Aorta (tissue), 5 donors: Measurements from ENCODE around the gene PFKP. TPM values are rescaled to one million over a fixed set of nuclear protein-coding genes. Genes with fewer than 3 reads are reported as not detected.

Experiments used
- ATAC-seq: fragments of 200-7000 bp; cut with Tn5 transposase; one replicate; pipeline ENCODE4 v1.9.1; 2022; ENCODE audit warnings: moderate library complexity; ENCODE audit not compliant: low FRiP score
- DNase-seq, 2 donors: peaks; one replicate each; pipeline ENCODE4 v3.0.0-alpha.2; 2020
- H3K27ac ChIP-seq, 2 donors: one replicate each; pipeline ENCODE4 v1.5.1; 2013; ENCODE audit warnings: low read length in 2 of 2, mild to moderate bottlenecking in 2 of 2, moderate library complexity in 2 of 2, control low read depth in 1 of 2, inconsistent platforms in 1 of 2, low read depth in 1 of 2
- H3K27me3 ChIP-seq, 2 donors: one replicate each; pipeline ENCODE4 v1.6.1; 2013; ENCODE audit warnings: control low read depth in 1 of 2, low read length in 1 of 2, mild to moderate bottlenecking in 1 of 2, moderate library complexity in 1 of 2; ENCODE audit not compliant: insufficient read depth in 2 of 2, control insufficient read depth in 1 of 2
- H3K36me3 ChIP-seq, 2 donors: one replicate each; pipeline ENCODE4 v1.6.1; 2013; ENCODE audit warnings: control low read depth in 1 of 2, low read length in 1 of 2, mild to moderate bottlenecking in 1 of 2; ENCODE audit not compliant: insufficient read depth in 2 of 2, control insufficient read depth in 1 of 2
- H3K4me1 ChIP-seq, 2 donors: one replicate each; pipeline ENCODE4 v1.6.1; 2013; ENCODE audit warnings: low read length in 2 of 2, control low read depth in 1 of 2, mild to moderate bottlenecking in 1 of 2, moderate library complexity in 1 of 2; ENCODE audit not compliant: insufficient read depth in 2 of 2, control insufficient read depth in 1 of 2
- H3K4me3 ChIP-seq, 2 donors: one replicate each; pipeline ENCODE4 v1.5.1; 2013; ENCODE audit warnings: low read length in 2 of 2, control low read depth in 1 of 2, mild to moderate bottlenecking in 1 of 2
- H3K9me3 ChIP-seq: one replicate; pipeline ENCODE4 v1.6.1; 2013; ENCODE audit warnings: mild to moderate bottlenecking, low read length; ENCODE audit not compliant: control insufficient read depth
- WGBS, 2 donors: extraction: QIAGEN DNeasy Blood & Tissue Kit; methylation state at CpG; one replicate each; pipeline ENCODE4 v1.1.7; 2013; 5-methylcytosine and 5-hydroxymethylcytosine counted together
- intact Hi-C, 2 donors: fragments of 100-400 bp; cut with DNase I; formaldehyde crosslinking; loops; one replicate each; pipeline versions ENCODE4 v1.14.2 to v1.15.0; 2022
- polyA plus RNA-seq, 2 donors: library from polyadenylated mRNA; stranded (reverse); fragments of 200-250 nt; gene quantifications; one replicate each; pipeline ENCODE4 v1.2.3, GENCODE V29; 2013
- total RNA-seq, 2 donors: library from RNA; stranded (reverse); fragmentation: NEBNext Ultra II Directional; extraction: Animal tissue kit (Norgen Biotek cat#: 25700); gene quantifications; one replicate each; pipeline ENCODE4 v1.2.1, GENCODE V29; 2021
- donor health status: healthy with polysubstance abuse.
- donor health status: Bipolar disorder and iron deficiency.
- donor health status: DM: no; HTN: no; CAD: no.
- donor health status: DM: no; HTN: no; CAD: no.
- donor health status: DM: yes; HTN: yes; CAD: no.

Gene PFKP
- total and polyA plus RNA-seq, 4 donors = 40.3 to 167 (median 119) TPM

DNA sequence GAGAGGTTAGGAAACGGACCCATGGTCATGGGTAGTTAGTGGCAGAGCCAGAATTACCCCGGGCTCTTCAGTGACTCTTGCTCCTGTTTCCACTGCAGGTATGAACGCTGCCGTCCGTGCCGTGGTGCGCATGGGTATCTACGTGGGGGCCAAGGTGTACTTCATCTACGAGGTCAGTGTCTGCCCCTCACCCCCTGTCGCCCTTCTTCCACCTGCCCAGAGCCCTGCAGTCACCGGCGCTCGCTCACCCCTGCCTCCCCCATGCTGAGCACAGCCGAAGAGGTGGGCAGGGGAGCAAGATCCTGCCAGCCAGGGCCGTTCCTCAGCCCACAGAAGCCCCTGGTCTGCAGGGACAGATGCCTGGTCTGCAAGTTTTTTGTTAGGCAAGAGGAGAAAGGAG is 14.9 kb downstream of the PFKP start:
- no peaks in the 10 kb centered on the region for H3K36me3 ChIP-seq
- no peak for DNase-seq
- no peaks in the 10 kb centered on the region for H3K27me3 ChIP-seq
- H3K9me3 ChIP-seq = no peaks in the 10 kb centered on the region
- ATAC-seq = no peak
- H3K4me1 ChIP-seq = no peaks in the 10 kb centered on the region
- no peak overlapping the region for H3K27ac ChIP-seq
- intact Hi-C loops = no loop called here
- no peak overlapping the region for H3K4me3 ChIP-seq
- 90 to 94% methylated on average over 15 of the region's 15 CpGs for WGBS, 2 donors

DNA sequence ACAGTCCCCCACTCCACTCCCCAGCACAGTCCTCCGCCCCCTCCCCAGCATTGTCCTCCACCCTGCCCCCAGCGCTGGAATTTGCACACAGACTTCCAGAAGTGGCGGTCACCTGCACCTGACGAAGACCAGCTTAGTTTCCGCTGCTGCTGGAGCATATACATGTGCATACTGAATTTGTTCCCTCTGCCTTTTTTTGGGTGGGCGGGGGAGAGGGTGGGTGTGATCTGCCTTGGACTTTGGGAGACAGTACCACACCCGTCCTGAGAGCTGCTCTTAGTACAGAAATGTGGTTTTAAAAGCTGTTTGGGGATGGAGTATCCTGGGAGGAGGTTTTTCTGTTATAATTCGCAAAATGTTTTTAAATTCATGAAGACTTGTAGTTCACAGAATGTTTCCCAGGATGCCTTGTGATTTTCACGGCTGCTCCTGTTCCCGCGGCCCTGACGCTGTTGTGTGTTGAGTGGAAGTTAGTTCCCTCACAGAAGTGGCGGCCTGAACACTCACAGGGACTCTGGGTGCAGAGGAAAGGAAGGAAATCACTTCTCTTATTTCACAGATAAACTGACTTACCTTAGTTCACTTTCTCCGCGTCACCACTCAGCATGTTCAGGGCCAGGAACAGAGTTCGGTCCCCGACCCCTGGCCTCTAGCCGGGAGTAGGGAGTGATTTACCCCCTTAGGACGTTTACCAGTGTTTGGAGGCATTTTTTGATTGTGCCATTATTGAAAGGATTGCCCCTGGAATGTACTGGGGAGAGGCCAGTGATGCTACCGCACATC is 18.6 kb downstream of the PFKP start:
- intact Hi-C loops = no loop called here
- H3K4me1 ChIP-seq = no peaks in the 10 kb centered on the region
- H3K27me3 ChIP-seq = no peaks in the 10 kb centered on the region
- no peaks in the 10 kb centered on the region for H3K9me3 ChIP-seq
- no peak overlapping the region for H3K27ac ChIP-seq
- H3K36me3 ChIP-seq = no peaks in the 10 kb centered on the region
- WGBS, 2 donors = 85 to 87% methylated on average over 20 of the region's 20 CpGs
- no peak overlapping the region for H3K4me3 ChIP-seq
- ATAC-seq (no peak), DNase-seq (no peak)

- H3K4me1 ChIP-seq = no peaks in the 10 kb centered on the region
- intact Hi-C loops = loop anchor here in 1 of 2 donors (2.0 kb wide), 1 partner anchor 22 kb away; no protein-coding TSS in a partner anchor
- DNase-seq = no peak
Measured at GRCh38 chr10:3090388-3090787, 23.0 kb downstream of the PFKP start.

GRCh38 chr10:3090914-3091787 is 23.8 kb downstream of the PFKP start:
- intact Hi-C loops = loop anchor here in 1 of 2 donors (2.0 kb wide), 1 partner anchor 22 kb away; no protein-coding TSS in a partner anchor
- ATAC-seq (peak; percentile 40), DNase-seq (no peak)
- Histone ChIP-seq H3K9me3 (no peaks in the 10 kb centered on the region), H3K4me1 (no peaks in the 10 kb centered on the region), H3K36me3 (no peaks in the 10 kb centered on the region), H3K27me3 (no peaks in the 10 kb centered on the region), H3K27ac (peak overlapping the region; percentile 19 to 58), H3K4me3 (no peak overlapping the region)
- 10 to 14% methylated on average over 17 of the region's 17 CpGs for WGBS, 2 donors

More at GRCh38 chr10:3090388-3090787, 23.0 kb downstream of the PFKP start:
- Histone ChIP-seq H3K27ac (peak overlapping the region in 1 of 2 donors; percentile 39), H3K36me3 (no peaks in the 10 kb centered on the region), H3K4me3 (no peak overlapping the region), H3K27me3 (no peaks in the 10 kb centered on the region), H3K9me3 (no peaks in the 10 kb centered on the region)
- ATAC-seq = no peak
- 76 to 83% methylated on average over 12 of the region's 12 CpGs for WGBS, 2 donors

GRCh38 chr10:3091921-3092320 is 24.6 kb downstream of the PFKP start:
- ATAC-seq (no peak), DNase-seq (no peak)
- WGBS, 2 donors = 87 to 93% methylated on average over 5 of the region's 5 CpGs
- Histone ChIP-seq H3K27me3 (no peaks in the 10 kb centered on the region), H3K27ac (peak overlapping the region in 1 of 2 donors; percentile 53), H3K4me3 (no peak overlapping the region), H3K36me3 (no peaks in the 10 kb centered on the region), H3K4me1 (peaks cover 0 to 2% of the 10 kb centered on the region in 2 donors), H3K9me3 (no peaks in the 10 kb centered on the region)
- intact Hi-C loops = loop anchor here in 1 of 2 donors (2.0 kb wide), 1 partner anchor 23 kb away; no protein-coding TSS in a partner anchor

DNA sequence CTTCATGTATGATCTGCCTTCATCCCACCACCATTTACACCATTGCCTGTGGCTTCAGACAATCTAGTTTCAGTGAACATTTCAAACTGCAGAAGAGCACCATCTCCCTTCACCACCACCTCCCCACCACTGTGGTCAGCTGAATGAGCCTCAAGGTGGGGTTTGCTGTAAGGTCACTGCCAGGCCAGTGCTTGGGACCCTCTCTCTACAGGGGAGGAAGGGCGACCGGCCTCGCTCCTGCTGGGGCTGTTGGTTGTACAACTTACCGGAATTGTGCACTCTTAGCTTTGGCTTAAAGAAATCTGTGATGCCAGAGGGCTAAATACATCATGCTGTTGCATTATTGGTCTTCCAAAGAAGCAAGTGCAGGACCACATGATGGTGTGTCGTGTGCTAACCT is 26.6 kb downstream of the PFKP start:
- ATAC-seq = no peak
- DNase-seq = no peak
- Histone ChIP-seq H3K27ac (no peak overlapping the region), H3K27me3 (no peaks in the 10 kb centered on the region), H3K4me1 (peaks cover 2 to 3% of the 10 kb centered on the region in 2 donors), H3K9me3 (no peaks in the 10 kb centered on the region), H3K4me3 (no peak overlapping the region), H3K36me3 (no peaks in the 10 kb centered on the region)
- intact Hi-C loops = no loop called here
- WGBS, 2 donors = 93 to 95% methylated on average over 5 of the region's 5 CpGs

GRCh38 chr10:3094609-3095036 is 27.3 kb downstream of the PFKP start:
- intact Hi-C loops = loop anchor here in 1 of 2 donors (5.0 kb wide), 1 partner anchor 47 kb away; no protein-coding TSS in a partner anchor
- H3K4me3 ChIP-seq = no peak overlapping the region
- 49 to 60% methylated on average over 5 of the region's 5 CpGs for WGBS, 2 donors
- peaks cover 2 to 3% of the 10 kb centered on the region in 2 donors for H3K4me1 ChIP-seq
- ATAC-seq (no peak), DNase-seq (no peak)
- peaks cover 0 to 1% of the 10 kb centered on the region in 2 donors for H3K36me3 ChIP-seq
- no peaks in the 10 kb centered on the region for H3K9me3 ChIP-seq
- H3K27me3 ChIP-seq = no peaks in the 10 kb centered on the region
- peak overlapping the region in 1 of 2 donors; percentile 65 for H3K27ac ChIP-seq

DNA sequence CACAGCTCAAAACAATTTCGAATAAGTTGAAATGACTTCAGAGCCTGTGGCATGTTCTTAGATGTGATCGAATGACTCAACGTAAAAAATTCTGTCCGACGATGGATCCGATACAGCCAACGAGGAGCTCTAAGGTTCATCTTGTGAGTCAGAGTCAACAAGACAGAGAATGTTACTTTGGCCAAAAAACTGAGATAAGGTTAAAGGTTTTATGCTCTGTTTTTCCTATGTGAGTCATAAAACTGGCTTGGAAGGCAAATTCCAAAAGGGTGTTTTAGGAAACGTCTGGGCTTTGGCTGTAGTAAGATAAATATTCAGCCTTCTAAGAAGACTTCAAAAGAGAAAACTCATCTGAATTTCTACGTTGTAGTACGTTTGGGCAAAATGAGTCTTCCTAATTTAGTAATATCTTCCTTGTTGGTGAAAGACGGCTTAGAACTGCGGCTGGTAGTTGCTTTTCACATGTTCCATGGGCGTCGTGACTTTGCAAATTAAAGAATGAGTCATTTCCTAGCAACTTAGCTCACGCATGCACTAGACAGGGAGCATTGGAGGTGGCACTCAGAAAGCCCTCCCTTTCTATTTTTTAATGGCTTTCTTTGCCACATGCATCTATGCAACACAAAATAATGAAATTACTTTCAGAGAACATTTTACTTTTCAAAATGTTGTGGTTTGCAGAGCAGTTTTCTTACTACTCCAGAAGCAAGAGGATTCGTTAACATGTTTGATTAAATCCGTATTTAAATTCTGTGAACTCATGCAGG is 28.2 kb downstream of the PFKP start:
- Histone ChIP-seq H3K4me1 (peaks cover 2 to 3% of the 10 kb centered on the region in 2 donors), H3K9me3 (no peaks in the 10 kb centered on the region), H3K27ac (peak overlapping the region; percentile 46 to 94), H3K36me3 (peaks cover 0 to 2% of the 10 kb centered on the region in 2 donors), H3K4me3 (no peak overlapping the region), H3K27me3 (no peaks in the 10 kb centered on the region)
- DNase-seq (no peak), ATAC-seq (peak; percentile 87)
- intact Hi-C loops = loop anchor here in 1 of 2 donors (5.0 kb wide), 1 partner anchor 48 kb away; no protein-coding TSS in a partner anchor
- WGBS, 2 donors = 1% methylated on average over 17 of the region's 17 CpGs
